Measurements from ENCODE around the gene MAN1C1. TPM values are rescaled to one million over a fixed set of nuclear protein-coding genes. Genes with fewer than 3 reads are reported as not detected.
A peak's percentile ranks its signal among the peaks of the same experiment; 100 is the strongest.

The MAN1C1 gene
- total RNA-seq, 1 donor from 2014 or later: 0.20 TPM

GRCh38 chr1:25796811-25797458 lies 180.3 kb downstream of the MAN1C1 start:
- no peak for TF ChIP-seq CTCF (IDR thresholded peaks at IDR 0.05)
- no peaks in the 10 kb centered on the region for H3K36me3 Mint-ChIP-seq (ENCODE audit: low read depth)
- ChIA-PET CTCF (no interaction called here), POLR2A (interaction anchor here (0.5 to 1.5 kb wide), 3 partner anchors 9 to 174 kb away, joined by 3 read pairs; no protein-coding TSS in a partner anchor)
- ATAC-seq (ENCODE audit: low read depth): peak; percentile 32
- H3K9me3 Mint-ChIP-seq: no peaks in the 10 kb centered on the region
- intact Hi-C loops (cut with micrococcal nuclease): loop anchor here (1.0 to 5.0 kb wide), 2 partner anchors 180 to 294 kb away; partner anchors contain the start of gene MAN1C1
- peak overlapping the region; percentile 4 for H3K4me3 Mint-ChIP-seq
- H3K27me3 Mint-ChIP-seq: no peaks in the 10 kb centered on the region
- peak; percentile 36 for DNase-seq
- no peak overlapping the region for H3K27ac Mint-ChIP-seq
- peaks cover 16% of the 10 kb centered on the region for H3K4me1 Mint-ChIP-seq

GRCh38 chr1:25797939-25798338 lies 181.3 kb downstream of the MAN1C1 start:
- DNase-seq (no peak), ATAC-seq (ENCODE audit: low read depth) (no peak)
- H3K9me3 Mint-ChIP-seq: no peaks in the 10 kb centered on the region
- no peaks in the 10 kb centered on the region for H3K27me3 Mint-ChIP-seq
- H3K4me3 Mint-ChIP-seq: no peak overlapping the region
- H3K4me1 Mint-ChIP-seq: peaks cover 20% of the 10 kb centered on the region
- no peaks in the 10 kb centered on the region for H3K36me3 Mint-ChIP-seq (ENCODE audit: low read depth)
- CTCF ChIA-PET: interaction anchor here (0.7 to 1.2 kb wide), 3 partner anchors 12 to 294 kb away, joined by 3 to 7 read pairs (median 3); no protein-coding TSS in a partner anchor
- H3K27ac Mint-ChIP-seq: no peak overlapping the region
- intact Hi-C loops (cut with micrococcal nuclease): loop anchor here (1.0 to 5.0 kb wide), 3 partner anchors 21 to 295 kb away; partner anchors contain the start of genes MAN1C1 and MTFR1L
- TF ChIP-seq CTCF (IDR thresholded peaks at IDR 0.05): no peak
- POLR2A ChIA-PET: interaction anchor here (0.8 to 1.5 kb wide), 2 partner anchors 12 to 366 kb away, joined by 3 to 4 read pairs; no protein-coding TSS in a partner anchor

GRCh38 chr1:25798666-25799351 lies 182.2 kb downstream of the MAN1C1 start:
- peaks cover 22% of the 10 kb centered on the region for H3K4me1 Mint-ChIP-seq
- no peak overlapping the region for H3K27ac Mint-ChIP-seq
- no peaks in the 10 kb centered on the region for H3K9me3 Mint-ChIP-seq
- no peak for DNase-seq
- no peak for TF ChIP-seq CTCF (IDR thresholded peaks at IDR 0.05)
- H3K27me3 Mint-ChIP-seq: no peaks in the 10 kb centered on the region
- H3K36me3 Mint-ChIP-seq (ENCODE audit: low read depth): no peaks in the 10 kb centered on the region
- intact Hi-C loops (cut with micrococcal nuclease): loop anchor here (2.0 to 5.0 kb wide), 2 partner anchors 20 to 182 kb away; partner anchors contain the start of genes MAN1C1 and MTFR1L
- ChIA-PET POLR2A (interaction anchor here (0.8 to 1.5 kb wide), 2 partner anchors 11 to 367 kb away, joined by 3 to 4 read pairs; no protein-coding TSS in a partner anchor), CTCF (interaction anchor here (1.1 to 1.2 kb wide), 2 partner anchors 11 to 190 kb away, joined by 3 to 7 read pairs; no protein-coding TSS in a partner anchor)
- no peak for ATAC-seq (ENCODE audit: low read depth)
- peak overlapping the region; percentile 78 for H3K4me3 Mint-ChIP-seq

- Mint-ChIP-seq H3K9me3 (no peaks in the 10 kb centered on the region), H3K36me3 (ENCODE audit: low read depth) (no peaks in the 10 kb centered on the region), H3K27me3 (no peaks in the 10 kb centered on the region), H3K27ac (peak overlapping the region; percentile 46), H3K4me1 (peaks cover 22% of the 10 kb centered on the region), H3K4me3 (peak overlapping the region; percentile 78)
- POLR2A ChIA-PET: interaction anchor here (1.1 to 1.8 kb wide), 2 partner anchors 20 to 250 kb away, joined by 3 to 12 read pairs; partner anchors contain the start of gene MTFR1L
- ATAC-seq (ENCODE audit: low read depth): no peak
- CTCF ChIA-PET: no interaction called here
- no peak for DNase-seq
- TF ChIP-seq CTCF (IDR thresholded peaks at IDR 0.05): no peak
- intact Hi-C loops (cut with micrococcal nuclease): loop anchor here (2.0 to 5.0 kb wide), 2 partner anchors 19 to 182 kb away; partner anchors contain the start of genes MAN1C1 and MTFR1L
These were observed 182.9 kb downstream of the MAN1C1 start for GRCh38 chr1:25799352-25799934.
